ENCODE results near the gene RND3. TPM values are rescaled to one million over a fixed set of nuclear protein-coding genes. Genes with fewer than 3 reads are reported as not detected.
A peak's percentile ranks its signal among the peaks of the same experiment; 100 is the strongest.

Gene RND3
- total and polyA plus RNA-seq, 2 experiments from 2014 or later = 199 to 271 TPM

- DNase-seq = peak; percentile 85
- Histone ChIP-seq H3F3A (ENCODE audit: insufficient read depth) (peaks cover 98% of the 10 kb centered on the region), H3K36me3 (ENCODE audit: low read depth) (peaks cover 72% of the 10 kb centered on the region), H3K4me2 (ENCODE audit: unreplicated experiment) (peak overlapping the region; percentile 95), H4K20me1 (ENCODE audit: insufficient read depth) (0 out of 2 replicates have a peak, but pooled peaks cover 17% of the 10 kb centered on the region), H3K4me1 (ENCODE audit: insufficient read depth) (peaks cover 86% of the 10 kb centered on the region), H3K9me2 (ENCODE audit: insufficient read depth) (no peaks in the 10 kb centered on the region), H3K9me3 (ENCODE audit: low read depth) (no peaks in the 10 kb centered on the region), H3K9ac (peak overlapping the region; percentile 96), H3K4me3 (peak overlapping the region; percentile 92), H3K79me2 (ENCODE audit: insufficient read depth) (peaks cover 100% of the 10 kb centered on the region), H2AFZ (no peak overlapping the region), H3K27me3 (replicated peaks; ENCODE audit: insufficient read depth) (no peaks in the 10 kb centered on the region), H3K27ac (peak overlapping the region; percentile 95)
- in situ Hi-C loops (cut with MboI) = loop anchor here (10.0 to 25.0 kb wide), 3 partner anchors 432 to 885 kb away; no protein-coding TSS in a partner anchor
- 9 to 11% methylated on average over 5 of the region's 5 CpGs for WGBS, 2 experiments (ENCODE audit: low coverage in 1 of 2, low lambda C conversion rate in 2 of 2, missing lambda C conversion rate in 2 of 2)
- TF ChIP-seq EZH2phosphoT487 (IDR thresholded peaks at IDR 0.05; ENCODE audit: insufficient read depth, low read depth) (0 out of 2 replicates have a peak, but pooled peaks have one; percentile 49), EZH2 (IDR thresholded peaks at IDR 0.05; ENCODE audit: insufficient read depth, poor library complexity, severe bottlenecking) (no peak)
Observed at GRCh38 chr2:150480241-150480640, 7.2 kb downstream of the RND3 start.

GRCh38 chr2:150479075-150479915, 8.2 kb downstream of the RND3 start:
- Histone ChIP-seq H3K4me3 (peak overlapping the region; percentile 92), H3K79me2 (ENCODE audit: insufficient read depth) (peaks cover 100% of the 10 kb centered on the region)
- DNase-seq = peak; percentile 72

GRCh38 chr2:150478200-150478974, 9.1 kb downstream of the RND3 start:
- in situ Hi-C loops (cut with MboI) = loop anchor here (25.0 kb wide), 1 partner anchor 434 kb away; no protein-coding TSS in a partner anchor
- Histone ChIP-seq H3K4me3 (peak overlapping the region; percentile 92), H3K4me1 (ENCODE audit: insufficient read depth) (peaks cover 98% of the 10 kb centered on the region), H3K9ac (peak overlapping the region; percentile 96), H4K20me1 (ENCODE audit: insufficient read depth) (0 out of 2 replicates have a peak, but pooled peaks cover 28% of the 10 kb centered on the region), H3K79me2 (ENCODE audit: insufficient read depth) (peaks cover 100% of the 10 kb centered on the region), H3F3A (ENCODE audit: insufficient read depth) (peaks cover 98% of the 10 kb centered on the region), H3K27ac (peak overlapping the region; percentile 95), H3K9me2 (ENCODE audit: insufficient read depth) (no peaks in the 10 kb centered on the region), H3K27me3 (replicated peaks; ENCODE audit: insufficient read depth) (no peaks in the 10 kb centered on the region), H3K9me3 (ENCODE audit: low read depth) (no peaks in the 10 kb centered on the region), H3K4me2 (ENCODE audit: unreplicated experiment) (peak overlapping the region; percentile 95), H3K36me3 (ENCODE audit: low read depth) (peaks cover 72% of the 10 kb centered on the region), H2AFZ (no peak overlapping the region)
- 22% methylated on average over 6 of the region's 6 CpGs for WGBS, 2 experiments (ENCODE audit: low coverage in 1 of 2, low lambda C conversion rate in 2 of 2, missing lambda C conversion rate in 2 of 2)
- TF ChIP-seq EZH2phosphoT487 (IDR thresholded peaks at IDR 0.05; ENCODE audit: insufficient read depth, low read depth) (no peak), EZH2 (IDR thresholded peaks at IDR 0.05; ENCODE audit: insufficient read depth, poor library complexity, severe bottlenecking) (no peak)
- DNase-seq = no peak

More at GRCh38 chr2:150479075-150479915, 8.2 kb downstream of the RND3 start:
- Histone ChIP-seq H3K27ac (peak overlapping the region; percentile 95), H3K27me3 (replicated peaks; ENCODE audit: insufficient read depth) (no peaks in the 10 kb centered on the region), H3K9ac (peak overlapping the region; percentile 96), H4K20me1 (ENCODE audit: insufficient read depth) (0 out of 2 replicates have a peak, but pooled peaks cover 26% of the 10 kb centered on the region), H2AFZ (no peak overlapping the region), H3K36me3 (ENCODE audit: low read depth) (peaks cover 72% of the 10 kb centered on the region), H3K9me2 (ENCODE audit: insufficient read depth) (no peaks in the 10 kb centered on the region), H3K4me2 (ENCODE audit: unreplicated experiment) (peak overlapping the region; percentile 95), H3F3A (ENCODE audit: insufficient read depth) (peaks cover 98% of the 10 kb centered on the region), H3K9me3 (ENCODE audit: low read depth) (no peaks in the 10 kb centered on the region), H3K4me1 (ENCODE audit: insufficient read depth) (peaks cover 96% of the 10 kb centered on the region)
- 0 to 2% methylated on average over 3 of the region's 3 CpGs for WGBS, 2 experiments (ENCODE audit: low coverage in 1 of 2, low lambda C conversion rate in 2 of 2, missing lambda C conversion rate in 2 of 2)
- TF ChIP-seq EZH2phosphoT487 (IDR thresholded peaks at IDR 0.05; ENCODE audit: insufficient read depth, low read depth) (no peak), EZH2 (IDR thresholded peaks at IDR 0.05; ENCODE audit: insufficient read depth, poor library complexity, severe bottlenecking) (no peak)
- in situ Hi-C loops (cut with MboI) = loop anchor here (25.0 kb wide), 1 partner anchor 433 kb away; no protein-coding TSS in a partner anchor

- no peaks in the 10 kb centered on the region for H3K9me3 ChIP-seq (ENCODE audit: low read depth)
- no peaks in the 10 kb centered on the region for H3K9me2 ChIP-seq (ENCODE audit: insufficient read depth)
- peak overlapping the region; percentile 95 for H3K27ac ChIP-seq
- peak overlapping the region; percentile 92 for H3K4me3 ChIP-seq
- no peaks in the 10 kb centered on the region for H3K27me3 ChIP-seq (replicated peaks; ENCODE audit: insufficient read depth)
- H3F3A ChIP-seq (ENCODE audit: insufficient read depth) = peaks cover 96% of the 10 kb centered on the region
- peak overlapping the region; percentile 95 for H3K4me2 ChIP-seq (ENCODE audit: unreplicated experiment)
- peak; percentile 62 for DNase-seq
- 0 out of 2 replicates have a peak, but pooled peaks cover 28% of the 10 kb centered on the region for H4K20me1 ChIP-seq (ENCODE audit: insufficient read depth)
- H3K36me3 ChIP-seq (ENCODE audit: low read depth) = peaks cover 69% of the 10 kb centered on the region
- in situ Hi-C loops (cut with MboI) = loop anchor here (25.0 kb wide), 1 partner anchor 435 kb away; no protein-coding TSS in a partner anchor
- H3K79me2 ChIP-seq (ENCODE audit: insufficient read depth) = peaks cover 96% of the 10 kb centered on the region
- no peak for TF ChIP-seq EZH2 (IDR thresholded peaks at IDR 0.05; ENCODE audit: insufficient read depth, poor library complexity, severe bottlenecking)
- TF ChIP-seq EZH2phosphoT487 (IDR thresholded peaks at IDR 0.05; ENCODE audit: insufficient read depth, low read depth) = no peak
- H3K4me1 ChIP-seq (ENCODE audit: insufficient read depth) = peaks cover 98% of the 10 kb centered on the region
- H3K9ac ChIP-seq = peak overlapping the region; percentile 96
- H2AFZ ChIP-seq = no peak overlapping the region
- WGBS, 2 experiments (ENCODE audit: low coverage in 1 of 2, low lambda C conversion rate in 2 of 2, missing lambda C conversion rate in 2 of 2) = 4 to 13% methylated on average over 3 of the region's 3 CpGs
Observed at GRCh38 chr2:150477347-150477746, 10.1 kb downstream of the RND3 start.
